HCT116 (cell line): ENCODE data around the gene ROCK2. TPM values are rescaled to one million over a fixed set of nuclear protein-coding genes. Genes with fewer than 3 reads are reported as not detected.

ENCODE experiments used
- ATAC-seq: fragments of 200-7000 bp; cut with Tn5 transposase; 2 replicates; pipeline ENCODE4 v1.9.1; 2020; ENCODE audit warnings: mild to moderate bottlenecking, moderate library complexity
- BruUV-seq: library from RNA; stranded (reverse); fragments of 400-500 nt; replicated peaks from 2 replicates; lab custom pipeline; 2021; lab: Mats Ljungman, UMichigan
- CTCF ChIA-PET: fragments of 300-600 bp; sonication (Branson Sonifier 250); formaldehyde crosslinking; loops from one replicate; lab custom pipeline; 2021; ENCODE audit warnings: antibody characterized with exemption; lab: Charles Lee
- POLR2A ChIA-PET: fragments of 300-600, 350-600 bp; sonication (Branson Sonifier 250); formaldehyde crosslinking; loops from one replicate; lab custom pipeline; 2021; ENCODE audit warnings: antibody characterized with exemption; lab: Charles Lee
- RAD21 ChIA-PET, 2 experiments: fragments of 300-600 bp; sonication (Branson Sonifier 250); formaldehyde crosslinking; loops; one replicate each; lab custom pipeline; 2023; ENCODE audit warnings: low total read pairs in 2 of 2; ENCODE audit not compliant: uncharacterized antibody in 2 of 2, unreplicated experiment in 2 of 2, low non-redundant PET in 1 of 2; lab: Charles Lee
- DNase-seq: peaks from one replicate; pipeline ENCODE4 v3.0.0-alpha.2; 2010; ENCODE audit warnings: low read depth, low spot score
- H2AFZ ChIP-seq: fragments of 200-600 bp; shearing (Covaris generic), sonication (generic); 2 replicates; pipeline ENCODE4 v1.6.1; 2017; ENCODE audit warnings: low read depth, mixed run types, mixed read lengths, antibody characterized with exemption, low read length; ENCODE audit not compliant: poor library complexity, severe bottlenecking
- H3K27ac ChIP-seq: 2 replicates; pipeline ENCODE4 v1.5.1; 2012; ENCODE audit warnings: low read depth, low read length
- H3K27me3 ChIP-seq: fragments of 200-600 bp; sonication (generic); 2 replicates; pipeline ENCODE4 v1.6.1; 2016; ENCODE audit warnings: mixed run types, low read length, mixed read lengths; ENCODE audit not compliant: insufficient read depth
- H3K36me3 ChIP-seq, 2 experiments: fragments of 200-500 bp in 1 of 2; fragments of 200-600 bp in 1 of 2; sonication (Bioruptor generic) in 1 of 2; sonication (generic) in 1 of 2; 2 replicates each; pipeline versions ENCODE4 v1.5.1 to v1.6.1; 2014 to 2016; ENCODE audit warnings: low read length in 2 of 2, inconsistent platforms in 1 of 2, mixed read lengths in 1 of 2, mixed run types in 1 of 2; ENCODE audit not compliant: insufficient read depth in 2 of 2, control insufficient read depth in 1 of 2
- H3K4me1 ChIP-seq, 2 experiments: fragments of 200-600 bp in 1 of 2; sonication (generic) in 1 of 2; 2 replicates each; pipeline versions ENCODE4 v1.5.1 to v1.6.1; 2012 to 2017; ENCODE audit warnings: low read length in 2 of 2, inconsistent platforms in 1 of 2, mild to moderate bottlenecking in 1 of 2, mixed read lengths in 1 of 2, mixed run types in 1 of 2, moderate library complexity in 1 of 2; ENCODE audit not compliant: insufficient read depth in 2 of 2, control insufficient read depth in 1 of 2
- H3K4me2 ChIP-seq: fragments of 200-600 bp; sonication (generic); 2 replicates; pipeline ENCODE4 v1.6.1; 2017; ENCODE audit warnings: mixed run types, low read length, mixed read lengths
- H3K4me3 ChIP-seq, 2 experiments: fragments of 200-600 bp in 1 of 2; sonication (generic) in 1 of 2; replicated peaks in 1 of 2; 2 replicates each; pipeline ENCODE4 v1.5.1; 2011 to 2016; ENCODE audit warnings: low read length in 2 of 2, control low read depth in 1 of 2, low read depth in 1 of 2, mild to moderate bottlenecking in 1 of 2, mixed read lengths in 1 of 2, mixed run types in 1 of 2
- H3K79me2 ChIP-seq: fragments of 200-600 bp; sonication (generic); 2 replicates; pipeline ENCODE4 v1.6.1; 2017; ENCODE audit warnings: mild to moderate bottlenecking, mixed run types, low read length, moderate library complexity, mixed read lengths; ENCODE audit not compliant: insufficient read depth
- H3K9ac ChIP-seq: fragments of 200-600 bp; sonication (generic); 2 replicates; pipeline ENCODE4 v1.6.1; 2016; ENCODE audit warnings: low read length, mixed read lengths
- H3K9me2 ChIP-seq: fragments of 200-600 bp; sonication (generic), shearing (Covaris generic); 2 replicates; pipeline ENCODE4 v1.6.1; 2017; ENCODE audit warnings: mixed run types, mild to moderate bottlenecking, moderate library complexity; ENCODE audit not compliant: insufficient read depth
- H3K9me3 ChIP-seq, 2 experiments: fragments of 200-500 bp in 1 of 2; fragments of 200-600 bp in 1 of 2; sonication (Bioruptor generic) in 1 of 2; sonication (generic) in 1 of 2; 2 replicates each; pipeline ENCODE4 v1.6.1; 2014 to 2017; ENCODE audit warnings: low read length in 2 of 2, mixed read lengths in 2 of 2, inconsistent platforms in 1 of 2, low read depth in 1 of 2, mild to moderate bottlenecking in 1 of 2, mixed run types in 1 of 2, moderate library complexity in 1 of 2; ENCODE audit not compliant: control insufficient read depth in 1 of 2, insufficient read depth in 1 of 2
- H4K20me1 ChIP-seq: fragments of 200-600 bp; sonication (generic), shearing (Covaris generic); 2 replicates; pipeline ENCODE4 v1.6.1; 2017; ENCODE audit warnings: mixed run types, mild to moderate bottlenecking, moderate library complexity; ENCODE audit not compliant: insufficient read depth
- CBX3 ChIP-seq: IDR thresholded peaks from 2 replicates; pipeline ENCODE4 v1.6.1; 2012; ENCODE audit warnings: low read depth
- CEBPB ChIP-seq: IDR thresholded peaks from 2 replicates; pipeline ENCODE4 v1.6.1; 2012; ENCODE audit warnings: low read depth
- EGR1 ChIP-seq: IDR thresholded peaks from 2 replicates; pipeline ENCODE4 v1.6.1; 2012; ENCODE audit warnings: low read depth
- FOSL1 ChIP-seq: IDR thresholded peaks from 2 replicates; pipeline ENCODE4 v1.6.1; 2012; ENCODE audit warnings: low read depth
- MAX ChIP-seq: IDR thresholded peaks from 2 replicates; pipeline ENCODE4 v1.6.1; 2012
- RAD21 ChIP-seq: IDR thresholded peaks from 2 replicates; pipeline ENCODE4 v1.6.1; 2012; ENCODE audit warnings: low read depth, mild to moderate bottlenecking
- ZBTB33 ChIP-seq: IDR thresholded peaks from 2 replicates; pipeline ENCODE4 v1.6.1; 2011; ENCODE audit warnings: mild to moderate bottlenecking, low read length, moderate library complexity; ENCODE audit not compliant: insufficient replicate concordance; ENCODE audit errors: extremely low read depth
- ZNF274 ChIP-seq: fragments of 200-500 bp; sonication (Bioruptor generic); IDR thresholded peaks from 2 replicates; pipeline ENCODE4 v1.6.1; 2014; ENCODE audit warnings: mild to moderate bottlenecking, low read depth, low read length, inconsistent platforms
- intact Hi-C: fragments of 100-400 bp; cut with micrococcal nuclease; formaldehyde crosslinking; loops from 2 replicates; pipeline ENCODE4 v1.10.0; 2022
- total RNA-seq: library from RNA; stranded (reverse); gene quantifications from one replicate; pipeline ENCODE4 v1.2.1, GENCODE V29; 2021; ENCODE audit not compliant: unreplicated experiment

The ROCK2 gene
- total RNA-seq, 1 experiment from 2014 or later: 48.0 TPM

GRCh38 chr2:11387843-11388242 lies 43.4 kb upstream of the ROCK2 start:
- intact Hi-C loops: no loop called here
- Histone ChIP-seq H3K27ac (no peak overlapping the region), H3K9me2 (no peaks in the 10 kb centered on the region), H3K9me3 (no peaks in the 10 kb centered on the region), H2AFZ (no peak overlapping the region), H3K27me3 (no peaks in the 10 kb centered on the region), H3K36me3 (no peaks in the 10 kb centered on the region), H3K4me3 (no peak overlapping the region), H3K4me2 (no peak overlapping the region), H3K4me1 (peaks cover 5 to 24% of the 10 kb centered on the region in 2 experiments; a peak in 3 of 4 replicates), H4K20me1 (no peaks in the 10 kb centered on the region), H3K9ac (no peak overlapping the region), H3K79me2 (no peaks in the 10 kb centered on the region)
- DNase-seq: no peak
- ATAC-seq: no peak
- ChIA-PET RAD21 (no interaction called here), CTCF (no interaction called here), POLR2A (interaction anchor here (1.6 kb wide), 1 partner anchor 13 kb away, joined by 6 read pairs; no protein-coding TSS in a partner anchor)
- BruUV-seq: no TSS peak
- TF ChIP-seq CEBPB: no peak
- no peak for TF ChIP-seq ZNF274
- no peak for TF ChIP-seq CBX3
- TF ChIP-seq FOSL1: no peak

GRCh38 chr2:11387100-11387390 lies 42.6 kb upstream of the ROCK2 start:
- no peak overlapping the region for H3K4me3 ChIP-seq
- intact Hi-C loops: no loop called here
- no peaks in the 10 kb centered on the region for H3K79me2 ChIP-seq
- no TSS peak for BruUV-seq
- no peak overlapping the region for H3K9ac ChIP-seq
- H3K36me3 ChIP-seq: no peaks in the 10 kb centered on the region
- no peaks in the 10 kb centered on the region for H4K20me1 ChIP-seq
- ChIA-PET RAD21 (no interaction called here), POLR2A (interaction anchor here (0.9 to 1.6 kb wide), 2 partner anchors 12 to 147 kb away, joined by 3 to 6 read pairs; no protein-coding TSS in a partner anchor), CTCF (no interaction called here)
- H3K27ac ChIP-seq: no peak overlapping the region
- H3K9me3 ChIP-seq: no peaks in the 10 kb centered on the region
- no peaks in the 10 kb centered on the region for H3K9me2 ChIP-seq
- H3K4me1 ChIP-seq: peaks cover 5 to 24% of the 10 kb centered on the region in 2 experiments; a peak in 3 of 4 replicates
- DNase-seq (no peak), ATAC-seq (no peak)
- no peaks in the 10 kb centered on the region for H3K27me3 ChIP-seq
- H3K4me2 ChIP-seq: no peak overlapping the region
- no peak overlapping the region for H2AFZ ChIP-seq
- TF ChIP-seq MAX (no peak), EGR1 (no peak), RAD21 (no peak), ZBTB33 (no peak)
